GM19328 (cell line): ENCODE results near the gene NCAM2.
"Not testable (repeated sequence)": the region's sequence is repeated elsewhere in the genome, so short reads cannot be mapped to it uniquely, and the experiment has no call there.

Experiments
- ATAC-seq: cut with Tn5 transposase; IDR thresholded peaks from one replicate; pipeline ENCODE4 v1.9.1; 2021; ENCODE audit warnings: mild to moderate bottlenecking, moderate library complexity; ENCODE audit not compliant: unreplicated experiment

The NCAM2 gene

DNA sequence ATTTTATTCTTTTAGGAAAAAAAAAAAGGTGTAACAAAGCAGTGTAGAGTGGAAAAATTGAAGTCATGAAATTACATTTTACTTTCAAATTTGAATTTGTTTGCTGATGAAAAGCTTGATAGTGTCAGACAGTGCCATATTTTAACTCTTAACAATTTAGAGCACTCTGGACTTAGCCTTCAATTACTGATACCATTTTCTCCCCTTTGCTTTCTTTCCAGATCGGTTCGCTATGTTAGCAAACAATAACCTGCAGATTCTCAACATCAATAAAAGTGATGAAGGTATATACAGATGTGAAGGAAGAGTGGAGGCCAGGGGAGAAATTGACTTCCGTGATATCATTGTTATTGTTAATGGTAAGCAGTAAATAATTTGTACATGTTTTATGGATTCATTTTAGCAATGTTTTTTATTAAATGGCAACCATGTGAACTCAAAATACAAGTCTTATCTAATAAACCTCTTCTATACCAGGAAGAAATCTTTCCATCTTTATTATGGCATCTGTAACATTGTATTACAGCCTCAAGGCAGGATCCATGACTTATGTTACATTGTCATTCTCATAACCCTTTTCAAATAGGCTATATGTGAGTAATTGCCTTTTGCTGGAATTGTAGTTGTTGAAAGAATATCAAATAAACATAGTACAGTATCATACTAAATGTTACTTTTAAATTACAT lies 293.8 kb downstream of the NCAM2 start:
- ATAC-seq: no peak

DNA sequence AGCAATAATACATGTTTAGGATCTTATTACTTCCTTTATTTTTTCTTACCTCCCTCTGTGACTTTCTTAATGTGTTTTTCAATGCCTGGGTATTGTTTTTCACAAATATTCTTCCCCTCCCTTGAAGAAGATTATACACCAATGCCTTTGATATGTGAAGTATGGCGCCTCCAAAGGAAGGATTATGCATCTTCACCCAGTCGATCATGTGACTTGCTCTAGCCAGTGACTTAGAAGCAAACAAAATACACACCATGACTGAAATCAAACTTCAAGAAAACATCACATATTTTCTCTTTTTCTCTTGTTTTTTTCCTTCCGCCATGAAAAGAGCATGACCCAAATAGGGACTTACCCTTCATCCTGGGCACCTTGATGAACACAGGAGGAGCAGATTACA lies 297.1 kb downstream of the NCAM2 start:
- ATAC-seq: no peak

DNA sequence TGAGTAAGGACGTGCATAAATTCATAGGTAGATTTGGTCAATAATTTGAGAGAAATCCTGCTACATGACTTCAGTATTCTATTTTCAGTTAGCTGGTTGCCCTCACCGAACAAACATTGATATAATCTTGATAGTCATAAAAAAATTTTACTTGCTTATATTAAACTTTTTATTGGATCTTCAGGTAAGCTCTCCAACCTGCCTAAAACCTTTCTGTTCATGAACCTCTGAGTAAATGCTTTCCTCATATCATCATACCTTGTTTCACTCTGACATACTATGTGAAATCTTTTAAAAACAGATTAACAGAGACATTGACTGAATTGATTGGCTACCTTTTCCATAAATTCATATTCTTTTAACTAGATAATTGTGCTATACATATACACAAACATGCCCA lies 299.0 kb downstream of the NCAM2 start:
- no peak for ATAC-seq

DNA sequence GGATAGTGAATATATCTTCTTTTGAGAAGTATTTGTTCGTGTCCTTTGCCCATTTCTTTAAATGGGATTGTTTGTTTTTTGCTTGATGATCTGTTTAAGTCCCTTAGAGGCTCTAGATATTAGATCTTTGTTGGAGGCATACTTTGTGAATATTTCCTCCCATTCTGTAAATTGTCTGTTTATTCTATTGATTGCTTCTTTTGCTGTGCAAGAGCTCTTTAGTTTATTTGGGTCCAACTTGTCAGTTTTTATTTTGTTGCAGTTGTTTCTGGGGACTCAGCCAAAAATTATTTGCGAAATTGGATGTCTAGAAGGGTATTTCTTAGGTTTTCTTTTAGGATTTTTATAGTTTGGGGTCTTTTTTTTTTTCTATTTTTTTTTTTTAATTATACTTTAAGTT lies 302.8 kb downstream of the NCAM2 start:
- ATAC-seq: no peak

DNA sequence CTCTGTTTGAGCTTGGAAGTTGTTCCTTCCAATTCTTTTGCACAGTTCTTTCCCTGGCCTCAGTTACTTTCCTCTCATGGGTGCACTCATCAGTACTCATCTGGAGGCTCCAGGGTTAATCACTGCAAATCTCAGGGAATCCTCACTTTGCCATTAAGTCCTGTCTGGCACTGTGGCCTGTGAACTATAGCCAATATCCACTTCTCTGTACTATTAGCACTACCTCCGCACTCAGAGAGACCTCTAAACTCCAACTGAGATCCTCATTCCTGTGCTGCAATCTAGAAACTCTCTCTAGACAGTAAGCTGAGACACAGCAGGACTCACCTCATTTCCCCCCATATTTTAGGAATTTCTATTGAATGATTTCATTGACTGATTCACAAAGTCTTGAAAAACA lies 311.3 kb downstream of the NCAM2 start:
- no peak for ATAC-seq

DNA sequence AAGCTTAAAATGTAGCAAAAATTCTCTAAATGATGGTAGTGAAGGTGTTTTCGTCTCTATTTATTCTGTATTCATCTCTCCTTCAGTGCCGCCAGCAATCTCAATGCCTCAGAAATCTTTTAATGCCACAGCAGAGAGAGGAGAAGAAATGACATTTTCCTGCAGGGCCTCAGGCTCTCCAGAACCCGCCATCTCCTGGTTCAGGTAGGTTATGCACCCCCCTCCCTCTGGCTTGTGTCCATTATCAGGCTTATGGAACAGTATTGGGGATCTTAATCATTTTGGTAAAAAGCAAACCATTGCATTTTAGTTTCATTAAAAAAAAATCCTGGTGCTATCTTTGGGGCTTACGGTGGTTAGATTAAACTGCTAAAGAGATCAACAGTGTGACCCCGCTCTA lies 326.1 kb downstream of the NCAM2 start:
- no peak for ATAC-seq

DNA sequence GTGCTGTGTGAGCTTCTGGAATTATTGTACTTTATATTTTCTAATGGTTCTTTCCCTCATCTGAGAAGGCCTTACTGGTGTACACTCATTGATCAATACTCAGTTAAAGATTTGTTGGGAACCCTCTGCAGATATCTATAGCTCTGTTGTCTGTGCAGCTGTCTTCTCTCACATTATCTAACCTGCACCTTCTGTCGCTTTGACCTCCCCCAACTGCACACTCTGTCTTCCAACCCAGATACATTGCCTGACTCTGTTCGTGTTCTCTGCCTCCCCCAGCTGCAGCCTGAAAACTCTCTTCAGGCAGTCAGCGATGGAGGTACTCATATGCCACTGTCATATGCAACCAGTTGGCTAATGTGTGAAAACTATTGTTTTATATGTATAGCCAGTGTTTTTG lies 334.3 kb downstream of the NCAM2 start:
- no peak for ATAC-seq

DNA sequence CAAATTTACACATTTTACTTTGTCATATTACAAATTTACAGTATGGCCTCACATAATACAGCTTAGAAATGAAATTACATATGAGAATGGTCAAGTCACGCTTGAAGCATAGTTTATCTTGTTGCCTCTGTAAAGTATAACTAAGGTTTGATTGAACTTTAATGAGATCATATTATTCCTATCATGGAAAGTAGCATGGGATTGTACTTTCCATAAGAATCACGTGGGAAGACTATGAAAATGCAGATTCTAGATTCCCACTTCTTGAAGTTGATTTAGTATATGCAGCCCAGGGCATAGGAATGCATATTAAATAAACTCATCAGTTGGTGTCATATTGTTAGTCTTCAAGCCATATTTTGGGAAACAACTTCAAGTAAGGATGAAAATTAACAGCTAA lies 342.8 kb downstream of the NCAM2 start:
- ATAC-seq: no peak

DNA sequence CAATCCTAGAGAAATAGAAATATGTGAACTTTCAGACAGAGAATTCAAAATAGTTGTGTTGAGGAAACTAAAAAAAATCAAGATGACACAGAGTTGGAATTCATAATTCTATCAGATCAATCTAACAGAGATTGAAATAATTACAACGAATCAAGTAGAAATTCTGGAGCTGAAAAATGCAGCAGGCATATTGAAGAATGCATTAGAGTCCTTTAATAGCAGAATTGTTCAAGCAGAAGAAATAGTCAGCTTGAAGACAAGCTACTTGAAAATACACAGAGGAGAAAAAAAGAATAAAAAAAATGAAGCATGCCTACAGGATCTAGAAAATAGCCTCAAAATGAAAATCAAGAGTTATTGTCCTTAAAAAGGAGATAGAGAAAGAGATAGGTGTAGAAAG lies 347.1 kb downstream of the NCAM2 start:
- no peak for ATAC-seq

DNA sequence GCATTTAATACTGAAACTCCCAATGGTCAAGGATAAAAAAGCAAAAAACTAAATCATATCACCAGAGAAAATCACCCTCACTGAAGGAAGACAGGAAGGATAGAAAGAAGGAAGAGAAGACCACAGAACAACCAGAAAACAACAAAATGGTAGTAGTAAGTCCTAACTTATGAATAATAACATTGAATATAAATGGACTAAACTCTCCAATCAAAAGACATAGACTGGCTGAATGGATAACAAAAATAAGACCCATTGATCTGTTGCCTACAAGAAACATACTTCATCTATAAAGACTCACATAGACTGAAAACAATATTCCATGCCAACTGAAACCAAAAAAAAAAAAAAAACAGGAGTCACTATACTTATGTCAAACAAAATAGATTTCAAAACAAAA lies 347.7 kb downstream of the NCAM2 start:
- no peak for ATAC-seq

DNA sequence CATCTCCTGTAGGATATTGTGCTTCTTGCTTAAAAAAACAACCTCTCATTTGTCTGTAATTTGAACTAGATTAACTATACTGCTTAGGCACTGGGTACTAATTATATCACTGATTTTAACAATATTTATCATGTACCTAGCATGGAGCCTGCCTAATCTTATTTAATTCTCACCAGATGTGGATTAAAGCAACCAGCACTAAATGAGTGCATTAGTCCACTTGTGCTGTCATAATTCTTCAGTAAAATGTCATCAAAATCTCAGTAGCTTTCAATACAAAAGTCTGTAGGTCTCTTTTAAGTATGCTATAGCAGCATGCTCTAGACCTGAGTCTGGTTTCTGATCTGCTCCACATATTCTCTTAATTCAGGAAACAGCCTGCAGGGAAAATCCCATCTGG lies 368.1 kb downstream of the NCAM2 start:
- no peak for ATAC-seq

DNA sequence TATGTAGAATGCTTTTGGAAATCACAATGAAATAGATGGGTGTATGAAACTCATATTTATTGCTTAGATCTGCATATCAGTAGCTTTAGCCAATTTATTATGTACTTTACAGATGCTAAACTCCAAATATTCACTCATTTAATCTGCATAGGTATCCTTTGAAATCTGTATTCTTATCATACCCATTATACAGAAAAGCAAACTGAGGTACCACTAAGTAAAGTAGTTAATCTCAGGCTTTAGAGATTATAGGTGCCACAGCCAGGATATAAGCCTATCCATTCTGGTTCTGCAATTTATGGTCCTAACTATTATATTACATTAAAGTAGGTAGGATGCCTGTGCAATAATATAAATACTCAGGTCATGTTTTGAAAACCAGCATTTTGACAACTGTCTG lies 369.4 kb downstream of the NCAM2 start:
- ATAC-seq: no peak

DNA sequence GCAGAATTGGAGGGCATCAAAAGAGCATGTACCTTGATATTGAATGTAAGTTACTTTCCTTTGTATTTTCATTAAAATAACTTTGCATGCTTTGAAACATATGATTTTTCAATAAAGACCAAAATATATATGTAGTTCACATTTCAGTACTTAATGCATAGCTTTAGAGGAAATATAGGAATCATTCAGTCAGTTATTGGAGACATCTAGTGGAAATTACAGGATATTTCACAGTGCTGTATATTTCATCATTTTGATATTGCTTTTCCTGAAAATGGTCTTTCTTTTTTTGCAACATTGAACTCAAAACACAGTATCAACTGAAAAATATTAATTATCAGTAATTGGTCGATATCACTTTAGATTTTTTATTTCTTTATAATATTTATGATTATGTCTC lies 375.8 kb downstream of the NCAM2 start:
- no peak for ATAC-seq

DNA sequence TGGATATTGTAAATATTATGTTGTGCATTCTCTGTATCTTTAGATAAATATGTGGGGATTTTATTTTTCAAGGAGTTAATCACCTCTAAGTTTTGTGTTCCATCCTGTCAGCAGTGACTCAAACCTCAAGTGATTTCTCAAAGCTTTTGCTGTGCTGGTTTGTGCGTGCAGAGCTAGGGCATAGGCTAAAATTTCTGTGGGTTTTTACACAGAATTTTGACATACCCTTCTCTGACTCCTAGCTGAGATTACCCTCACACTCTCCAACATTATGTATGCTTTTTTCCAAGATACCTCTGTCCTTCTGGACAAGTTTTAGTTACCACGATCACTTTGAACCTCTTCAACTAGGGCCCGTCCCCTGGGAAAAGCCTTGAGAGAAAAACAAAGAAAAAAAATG lies 384.9 kb downstream of the NCAM2 start:
- no peak for ATAC-seq

DNA sequence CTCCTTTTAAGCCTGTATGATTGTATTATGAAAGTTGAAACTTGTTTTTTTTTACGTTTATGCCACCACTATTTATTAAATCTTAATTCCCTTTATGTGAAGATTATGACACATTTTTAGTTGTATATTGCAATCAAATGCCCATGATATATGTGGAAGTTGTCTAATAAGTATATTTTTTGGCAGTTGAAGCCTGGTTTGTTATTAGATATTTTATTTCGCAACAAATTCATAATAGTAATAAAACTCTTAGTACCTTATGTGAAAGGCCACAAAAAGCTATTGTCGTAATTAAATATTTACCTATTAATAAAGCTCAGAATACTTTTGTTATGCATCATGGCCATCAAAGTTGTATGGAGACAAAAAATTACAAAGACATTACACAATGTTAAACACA lies 386.8 kb downstream of the NCAM2 start:
- ATAC-seq: no peak

DNA sequence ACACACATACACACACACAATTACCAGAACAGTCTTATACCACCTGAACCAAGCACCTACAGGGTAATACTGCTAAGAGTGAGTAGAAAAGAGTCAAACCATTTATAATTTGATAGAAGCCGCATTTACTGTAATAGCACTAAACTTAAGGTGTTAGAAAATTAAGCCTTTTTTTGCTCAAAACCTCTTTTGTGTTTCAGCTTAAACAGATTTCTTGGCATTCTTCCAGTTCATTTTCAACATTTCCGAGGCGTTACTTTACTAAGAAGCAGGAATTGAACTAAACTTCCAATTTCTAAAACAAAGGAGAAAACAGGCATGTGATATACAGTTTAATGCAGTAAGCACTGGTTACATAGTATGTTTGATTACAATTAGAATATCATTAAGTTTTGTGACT lies 387.2 kb downstream of the NCAM2 start:
- ATAC-seq: no peak

DNA sequence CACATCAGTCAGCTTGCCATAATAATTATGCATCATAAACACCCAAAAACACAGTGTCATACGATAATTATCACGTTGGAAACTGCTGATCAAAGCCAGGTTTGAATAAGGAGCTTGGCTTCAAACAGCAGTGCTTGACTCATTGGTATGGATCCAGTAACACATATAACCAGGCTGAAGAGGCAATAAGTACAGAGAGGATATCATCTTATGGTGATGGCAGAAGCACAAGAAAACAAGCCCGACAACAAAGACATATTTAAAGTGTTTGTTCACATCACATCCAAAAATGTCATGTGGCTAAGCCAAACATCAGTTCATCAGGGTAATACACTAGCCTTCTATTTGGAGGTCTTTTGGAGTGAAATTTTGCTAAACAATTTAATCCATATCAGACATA lies 389.7 kb downstream of the NCAM2 start:
- no peak for ATAC-seq

DNA sequence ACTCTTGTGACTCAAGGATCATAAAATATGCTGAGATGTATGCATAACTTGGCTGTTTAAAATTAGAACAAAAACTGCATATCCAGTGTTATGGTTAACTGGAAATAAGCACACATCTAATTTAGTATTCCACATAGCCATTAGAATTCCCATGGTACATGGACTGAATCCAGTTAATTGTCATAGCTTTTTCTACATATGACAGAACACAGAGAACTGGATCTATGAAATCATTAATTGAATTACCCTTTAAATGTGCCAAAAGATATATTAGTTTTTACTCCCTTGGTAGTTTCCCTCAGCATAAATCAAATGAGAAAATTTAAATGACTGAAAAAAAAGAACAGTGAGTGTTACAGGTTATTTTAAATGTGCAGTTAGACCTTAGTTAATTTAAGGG lies 395.9 kb downstream of the NCAM2 start:
- no peak for ATAC-seq

DNA sequence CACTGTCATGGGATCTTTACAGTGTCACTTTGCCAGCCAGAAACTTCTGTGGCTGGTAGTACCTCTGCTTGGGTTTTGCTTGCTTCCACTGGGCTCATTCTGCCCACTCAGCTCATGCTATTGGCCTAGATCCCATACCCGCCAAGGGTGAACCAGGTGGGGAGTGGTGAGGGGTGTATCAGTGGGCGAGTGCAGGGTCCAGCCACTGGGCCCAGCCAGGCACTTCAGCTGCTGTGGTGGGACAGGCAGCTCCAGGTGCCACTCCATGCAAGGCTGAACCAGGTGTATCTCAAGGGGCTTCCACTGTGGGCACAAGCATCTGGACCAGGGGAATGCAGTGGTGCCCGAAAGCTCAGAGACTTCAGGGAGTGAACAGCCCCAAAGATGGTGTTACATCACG lies 398.2 kb downstream of the NCAM2 start:
- ATAC-seq: no peak

DNA sequence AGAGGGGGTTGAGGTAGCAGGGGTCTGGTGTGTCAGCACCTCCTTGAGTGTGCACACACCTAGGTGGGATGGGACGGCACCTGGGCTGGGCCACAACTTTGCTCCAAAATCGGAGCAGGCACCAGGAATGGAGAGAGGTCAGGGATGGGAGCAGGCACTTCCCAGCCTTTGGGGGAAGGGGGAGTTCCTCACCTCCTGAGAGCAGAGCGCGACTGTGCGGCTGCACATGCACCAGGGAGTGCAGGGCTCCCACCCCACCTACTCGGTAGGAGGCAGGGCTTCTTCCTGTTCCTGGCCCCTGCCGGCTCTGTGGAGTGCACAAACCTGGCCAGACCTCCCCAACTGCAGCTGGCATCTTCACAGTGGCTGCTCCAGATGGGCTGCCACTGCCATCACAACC lies 399.3 kb downstream of the NCAM2 start:
- no peak for ATAC-seq

DNA sequence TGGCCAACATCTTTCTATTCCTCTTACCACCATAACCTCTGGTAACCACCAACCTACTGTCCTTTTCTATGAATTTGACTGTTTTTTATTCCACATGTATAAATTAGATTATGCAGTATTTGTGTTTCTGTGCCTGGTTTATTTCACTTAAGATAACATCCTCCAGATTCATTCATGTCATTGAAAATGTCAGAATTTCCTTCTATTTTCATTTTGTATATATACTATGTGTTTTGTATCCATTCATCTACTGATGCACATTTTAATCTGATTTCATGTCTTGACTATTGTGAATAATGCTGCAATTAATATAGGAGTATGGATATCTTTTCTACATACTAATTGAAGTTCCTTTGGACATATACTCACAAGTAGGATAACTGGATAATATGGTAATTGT lies 403.2 kb downstream of the NCAM2 start:
- ATAC-seq: no peak

DNA sequence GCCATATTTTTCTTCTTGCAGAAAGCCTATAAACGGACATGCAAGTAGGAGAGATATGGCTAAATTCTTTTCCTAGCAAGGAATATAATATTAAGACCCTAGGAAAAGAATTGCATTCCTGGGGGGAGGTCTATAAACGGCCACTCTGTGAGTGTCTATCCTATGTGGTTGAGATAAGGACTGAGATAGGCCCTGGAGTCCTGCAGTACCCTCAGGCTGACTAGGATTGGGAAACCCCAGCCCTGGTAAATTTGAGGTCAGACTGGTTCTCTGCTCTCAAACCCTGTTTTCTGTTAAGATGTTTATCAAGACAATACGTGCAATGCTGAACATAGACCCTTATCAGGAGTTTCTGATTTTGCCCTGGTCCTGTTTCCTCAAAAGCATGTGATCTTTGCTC lies 404.0 kb downstream of the NCAM2 start:
- not testable (repeated sequence) for ATAC-seq

DNA sequence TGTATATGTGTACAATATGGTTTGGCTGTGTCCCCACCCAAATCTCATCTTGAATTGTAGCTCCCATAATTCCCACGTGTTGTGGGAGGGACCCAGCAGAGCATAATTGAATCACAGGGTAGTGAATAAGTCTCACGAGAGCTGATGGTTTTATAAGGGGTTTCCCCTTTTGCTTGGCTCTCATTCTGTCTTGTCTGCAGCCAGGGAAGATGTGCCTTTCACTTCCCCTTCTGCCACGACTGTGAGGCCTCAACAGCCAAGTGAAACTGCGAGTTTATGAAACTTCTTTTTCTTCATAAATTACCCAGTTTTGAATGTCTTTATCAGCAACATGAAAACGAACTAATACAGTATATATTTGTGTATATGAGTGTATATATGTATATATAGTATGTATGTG lies 406.1 kb downstream of the NCAM2 start:
- ATAC-seq: not testable (repeated sequence)

DNA sequence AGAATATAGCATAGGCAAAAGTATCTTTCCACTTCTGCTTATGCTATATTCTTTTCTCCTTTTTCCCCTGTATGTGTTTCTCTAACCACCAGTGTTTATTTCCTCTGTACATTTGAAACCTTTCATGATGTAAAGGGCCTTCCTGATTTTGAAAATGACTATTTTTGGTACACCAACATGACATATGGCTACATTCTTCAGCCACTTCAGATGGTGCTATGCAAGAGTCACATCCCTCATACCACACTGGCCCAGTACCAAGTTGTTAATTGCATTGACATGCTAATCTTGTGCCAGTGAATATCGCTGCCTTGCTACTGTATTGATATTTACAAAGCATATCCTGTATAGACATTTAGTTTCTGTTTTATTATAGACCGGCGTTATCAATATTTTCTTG lies 408.7 kb downstream of the NCAM2 start:
- ATAC-seq: no peak
